Muscle of back (tissue), 11 donors: Measurements from ENCODE around the gene MAPKAP1. TPM values are rescaled to one million over a fixed set of nuclear protein-coding genes. Genes with fewer than 3 reads are reported as not detected.
A peak's percentile ranks its signal among the peaks of the same experiment; 100 is the strongest.

Source experiments
- DNase-seq, 3 donors: peaks; one replicate each; pipeline versions ENCODE4 v3.0.0 to v3.0.0-alpha.2; 2013
- polyA plus RNA-seq, 10 donors: library from polyadenylated mRNA; unstranded; fragments of 120-200 nt; gene quantifications; one replicate each; pipeline ENCODE4 v1.2.1, GENCODE V29; 2013; ENCODE audit not compliant: insufficient read length in 10 of 10

The MAPKAP1 gene
- polyA plus RNA-seq, 10 donors, result 64.5 to 81.1 (median 72.1) TPM

GRCh38 chr9:125487842-125488241 lies 219.2 kb downstream of the MAPKAP1 start:
- no peak for DNase-seq

GRCh38 chr9:125486576-125486975 lies 220.4 kb downstream of the MAPKAP1 start:
- no peak for DNase-seq

- DNase-seq, result no peak
These were observed 220.9 kb downstream of the MAPKAP1 start for GRCh38 chr9:125486152-125486508.

GRCh38 chr9:125485471-125486151 lies 221.4 kb downstream of the MAPKAP1 start:
- DNase-seq, result no peak

- peak in 1 of 3 donors; percentile 47 for DNase-seq
These were observed 222.4 kb downstream of the MAPKAP1 start for GRCh38 chr9:125484350-125485282.

- no peak for DNase-seq
These were observed 223.3 kb downstream of the MAPKAP1 start for GRCh38 chr9:125483697-125484096.

- no peak for DNase-seq
These were observed 227.0 kb downstream of the MAPKAP1 start for GRCh38 chr9:125479846-125480615.

- DNase-seq, result no peak
These were observed 229.9 kb downstream of the MAPKAP1 start for GRCh38 chr9:125477089-125477544.

- DNase-seq, result no peak
These were observed 230.4 kb downstream of the MAPKAP1 start for GRCh38 chr9:125476645-125477044.

- no peak for DNase-seq
These were observed 231.6 kb downstream of the MAPKAP1 start for GRCh38 chr9:125475385-125475784.

GRCh38 chr9:125472926-125473701 lies 233.9 kb downstream of the MAPKAP1 start:
- DNase-seq, result peak in 2 of 3 donors; percentile 44 to 47

- DNase-seq, result no peak
These were observed 234.5 kb downstream of the MAPKAP1 start for GRCh38 chr9:125472562-125472925.

- DNase-seq, result peak in 1 of 3 donors; percentile 14
These were observed 236.0 kb downstream of the MAPKAP1 start for GRCh38 chr9:125470767-125471580.

- no peak for DNase-seq
These were observed 236.8 kb downstream of the MAPKAP1 start for GRCh38 chr9:125470189-125470588.

GRCh38 chr9:125468646-125469045 lies 238.4 kb downstream of the MAPKAP1 start:
- no peak for DNase-seq

GRCh38 chr9:125467116-125467740 lies 239.8 kb downstream of the MAPKAP1 start:
- no peak for DNase-seq

- DNase-seq, result peak in 1 of 3 donors; percentile 18
These were observed 240.6 kb downstream of the MAPKAP1 start for GRCh38 chr9:125466411-125466810.

GRCh38 chr9:125464591-125465385 lies 242.2 kb downstream of the MAPKAP1 start:
- peak in 1 of 3 donors; percentile 31 for DNase-seq

GRCh38 chr9:125463926-125464325 lies 243.1 kb downstream of the MAPKAP1 start:
- no peak for DNase-seq
